Measurements from ENCODE around the gene UBE2U. TPM values are rescaled to one million over a fixed set of nuclear protein-coding genes. Genes with fewer than 3 reads are reported as not detected.

UBE2U gene
- polyA plus RNA-seq, 1 donor (not counting 4 experiments of a cell fraction or from before 2014, with no cell fraction given) = not detected

DNA sequence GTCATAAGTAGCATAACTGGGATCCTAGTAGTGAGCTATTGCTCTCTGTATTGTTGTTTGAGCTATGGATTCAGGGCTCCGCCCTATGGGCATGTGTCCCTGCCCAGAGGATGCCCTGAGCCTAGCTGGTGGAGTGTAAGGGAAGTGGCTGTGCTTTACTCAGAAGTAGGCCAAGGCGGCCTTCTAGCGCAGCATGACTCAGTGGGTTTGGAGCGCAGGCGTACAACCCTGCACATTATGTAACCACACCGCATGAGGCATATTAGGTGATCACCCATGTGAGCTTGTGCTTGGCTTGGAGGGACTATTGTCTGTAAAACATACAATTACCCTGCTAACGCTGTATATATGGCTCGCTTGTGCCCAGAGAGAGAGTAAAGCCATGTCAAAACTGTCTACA, 11.1 kb upstream of the UBE2U start:
- H3K79me2 ChIP-seq (ENCODE audit: control insufficient read depth, insufficient read depth, low read length) = no peaks in the 10 kb centered on the region
- no peaks in the 10 kb centered on the region for H4K20me1 ChIP-seq (ENCODE audit: control insufficient read depth, extremely low read depth, insufficient read depth, low read length)
- H3K9me3 ChIP-seq (ENCODE audit: control insufficient read depth, low read depth, low read length) = no peaks in the 10 kb centered on the region
- H3K4me1 ChIP-seq (ENCODE audit: control insufficient read depth, extremely low read depth, insufficient read depth, low read length) = no peaks in the 10 kb centered on the region
- TF ChIP-seq, protein P1, sequence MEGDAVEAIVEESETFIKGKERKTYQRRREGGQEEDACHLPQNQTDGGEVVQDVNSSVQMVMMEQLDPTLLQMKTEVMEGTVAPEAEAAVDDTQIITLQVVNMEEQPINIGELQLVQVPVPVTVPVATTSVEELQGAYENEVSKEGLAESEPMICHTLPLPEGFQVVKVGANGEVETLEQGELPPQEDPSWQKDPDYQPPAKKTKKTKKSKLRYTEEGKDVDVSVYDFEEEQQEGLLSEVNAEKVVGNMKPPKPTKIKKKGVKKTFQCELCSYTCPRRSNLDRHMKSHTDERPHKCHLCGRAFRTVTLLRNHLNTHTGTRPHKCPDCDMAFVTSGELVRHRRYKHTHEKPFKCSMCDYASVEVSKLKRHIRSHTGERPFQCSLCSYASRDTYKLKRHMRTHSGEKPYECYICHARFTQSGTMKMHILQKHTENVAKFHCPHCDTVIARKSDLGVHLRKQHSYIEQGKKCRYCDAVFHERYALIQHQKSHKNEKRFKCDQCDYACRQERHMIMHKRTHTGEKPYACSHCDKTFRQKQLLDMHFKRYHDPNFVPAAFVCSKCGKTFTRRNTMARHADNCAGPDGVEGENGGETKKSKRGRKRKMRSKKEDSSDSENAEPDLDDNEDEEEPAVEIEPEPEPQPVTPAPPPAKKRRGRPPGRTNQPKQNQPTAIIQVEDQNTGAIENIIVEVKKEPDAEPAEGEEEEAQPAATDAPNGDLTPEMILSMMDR (optimal IDR thresholded peaks at IDR 0.05 in 1 of 3, IDR thresholded peaks at IDR 0.05 in 1 of 3, conservative IDR thresholded peaks at IDR 0.05 in 1 of 3; ENCODE audit: extremely low read depth in 1 of 3, insufficient read depth in 2 of 3, low read length in 3 of 3) = no peak
- TF ChIP-seq EZH2 (IDR thresholded peaks at IDR 0.05; ENCODE audit: low read length) = no peak
- no peak overlapping the region for H2AFZ ChIP-seq (ENCODE audit: control insufficient read depth, low read length)
- no peak overlapping the region for H3K4me3 ChIP-seq (ENCODE audit: control insufficient read depth in 2 of 3, extremely low read depth in 1 of 3, insufficient read depth in 2 of 3, low read depth in 1 of 3, low read length in 3 of 3)
- H3K36me3 ChIP-seq (ENCODE audit: control insufficient read depth in 2 of 2, extremely low read depth in 1 of 2, insufficient read depth in 2 of 2, low read length in 2 of 2) = no peaks in the 10 kb centered on the region
- DNase-seq (ENCODE audit: low read depth, low spot score) (no peak), FAIRE-seq (no peak)
- H3K27me3 ChIP-seq (ENCODE audit: control insufficient read depth, extremely low read depth, insufficient read depth, low read length) = no peaks in the 10 kb centered on the region
- dilution Hi-C loops (cut with MboI; ENCODE audit: extremely low pct_ligation_motif_present, low sequenced_read_pairs) = no loop called here
- H3K9ac ChIP-seq (ENCODE audit: control insufficient read depth, extremely low read depth, insufficient read depth, low read length) = no peak overlapping the region
- no peaks in the 10 kb centered on the region for H3K9me1 ChIP-seq (ENCODE audit: control insufficient read depth, extremely low read depth, insufficient read depth, low read length)
- no peak overlapping the region for H3K4me2 ChIP-seq (ENCODE audit: control insufficient read depth, extremely low read depth, insufficient read depth, low read depth, low read length)
- no peak overlapping the region for H3K27ac ChIP-seq (ENCODE audit: control insufficient read depth, insufficient read depth, low read length)

DNA sequence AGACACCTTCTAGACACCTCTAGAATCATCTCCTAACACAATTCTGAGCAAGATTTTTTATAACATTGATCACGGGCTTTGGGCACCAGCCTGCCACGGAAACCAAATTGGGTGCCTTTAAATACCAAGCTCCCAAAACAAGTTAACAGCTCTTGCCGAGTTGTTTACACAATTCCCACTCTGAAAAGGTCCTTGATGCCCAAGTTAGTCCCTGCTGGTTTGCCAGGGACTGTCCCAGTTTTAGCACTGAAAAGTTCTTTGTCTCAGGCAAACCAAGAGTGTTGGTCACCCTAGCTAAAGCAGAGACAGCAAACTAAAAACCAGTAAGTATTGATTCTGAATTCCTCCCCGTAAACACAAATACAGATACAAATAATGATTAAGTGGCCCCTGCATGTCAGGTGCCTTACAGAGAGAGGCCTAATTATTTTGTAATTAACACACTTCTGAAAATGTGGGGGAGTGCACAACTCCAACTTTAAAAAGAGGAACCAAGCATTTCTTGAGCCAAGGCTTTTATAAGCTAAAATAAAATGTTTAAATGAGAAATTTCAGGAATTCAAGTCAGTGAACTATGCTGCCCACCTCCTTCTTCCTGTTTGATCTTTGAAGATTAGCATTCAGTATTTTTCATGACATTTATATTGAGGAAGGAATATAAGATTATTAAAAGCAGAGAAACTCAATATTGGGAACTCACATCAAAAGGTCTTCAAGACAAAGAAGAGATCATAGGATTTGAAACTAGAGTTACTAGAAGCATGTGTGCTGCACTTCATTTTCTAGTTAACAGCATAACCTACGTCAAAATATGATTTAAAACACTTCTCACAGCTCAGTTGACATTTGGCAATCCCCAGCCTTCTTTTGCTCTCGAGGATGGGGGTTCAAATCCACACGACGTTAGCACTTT, 9.0 kb upstream of the UBE2U start:
- Histone ChIP-seq H3K4me1 (ENCODE audit: control insufficient read depth, extremely low read depth, insufficient read depth, low read length) (no peaks in the 10 kb centered on the region), H3K4me3 (ENCODE audit: control insufficient read depth in 2 of 3, extremely low read depth in 1 of 3, insufficient read depth in 2 of 3, low read depth in 1 of 3, low read length in 3 of 3) (no peak overlapping the region), H2AFZ (ENCODE audit: control insufficient read depth, low read length) (no peak overlapping the region), H3K9ac (ENCODE audit: control insufficient read depth, extremely low read depth, insufficient read depth, low read length) (no peak overlapping the region), H3K9me1 (ENCODE audit: control insufficient read depth, extremely low read depth, insufficient read depth, low read length) (no peaks in the 10 kb centered on the region), H4K20me1 (ENCODE audit: control insufficient read depth, extremely low read depth, insufficient read depth, low read length) (no peaks in the 10 kb centered on the region), H3K27ac (ENCODE audit: control insufficient read depth, insufficient read depth, low read length) (no peak overlapping the region), H3K27me3 (ENCODE audit: control insufficient read depth, extremely low read depth, insufficient read depth, low read length) (no peaks in the 10 kb centered on the region), H3K4me2 (ENCODE audit: control insufficient read depth, extremely low read depth, insufficient read depth, low read depth, low read length) (no peak overlapping the region), H3K36me3 (ENCODE audit: control insufficient read depth in 2 of 2, extremely low read depth in 1 of 2, insufficient read depth in 2 of 2, low read length in 2 of 2) (no peaks in the 10 kb centered on the region), H3K9me3 (ENCODE audit: control insufficient read depth, low read depth, low read length) (no peaks in the 10 kb centered on the region), H3K79me2 (ENCODE audit: control insufficient read depth, insufficient read depth, low read length) (no peaks in the 10 kb centered on the region)
- FAIRE-seq (no peak), DNase-seq (ENCODE audit: low read depth, low spot score) (no peak)
- dilution Hi-C loops (cut with MboI; ENCODE audit: extremely low pct_ligation_motif_present, low sequenced_read_pairs) = no loop called here
- TF ChIP-seq EZH2 (IDR thresholded peaks at IDR 0.05; ENCODE audit: low read length) = no peak
- TF ChIP-seq, protein P1 (optimal IDR thresholded peaks at IDR 0.05 in 1 of 3, IDR thresholded peaks at IDR 0.05 in 1 of 3, conservative IDR thresholded peaks at IDR 0.05 in 1 of 3; ENCODE audit: extremely low read depth in 1 of 3, insufficient read depth in 2 of 3, low read length in 3 of 3) = no peak

Measured in keratinocyte (primary cell).